SK-N-SH treated with all-trans-retinoic acid at 6 μM for 48 hours (cell line): ENCODE measurements around the gene MAML2.

Experiments used
- ARNTL ChIP-seq: fragments of 450-650 bp; formaldehyde crosslinking; IDR thresholded peaks from 2 replicates; pipeline ENCODE4 v1.5.0; 2020; ENCODE audit warnings: low read depth, mild to moderate bottlenecking, moderate library complexity, borderline replicate concordance
- CREB5 ChIP-seq: fragments of 250-450 bp; sonication (Bioruptor Pico); IDR thresholded peaks from 2 replicates; pipeline ENCODE4 v1.5.1; 2020; ENCODE audit warnings: low read depth, mild to moderate bottlenecking, moderate library complexity
- CSDC2 ChIP-seq: fragments of 250-450 bp; sonication (Bioruptor Pico); IDR thresholded peaks from 2 replicates; pipeline ENCODE4 v1.5.0; 2020; ENCODE audit warnings: mild to moderate bottlenecking, moderate library complexity
- CSRNP3 ChIP-seq: fragments of 250-450 bp; sonication (Bioruptor Pico); IDR thresholded peaks from 2 replicates; pipeline ENCODE4 v1.5.1; 2021; ENCODE audit warnings: mild to moderate bottlenecking, moderate library complexity
- PATZ1 ChIP-seq: fragments of 250-450 bp; sonication (Bioruptor Pico); IDR thresholded peaks from 2 replicates; pipeline ENCODE4 v1.8.0; 2020; ENCODE audit warnings: mild to moderate bottlenecking, moderate library complexity, borderline replicate concordance
- PPARA ChIP-seq: fragments of 250-450 bp; sonication (Bioruptor Pico); IDR thresholded peaks from 2 replicates; pipeline ENCODE4 v1.5.0; 2020; ENCODE audit warnings: mild to moderate bottlenecking, borderline replicate concordance
- TCF4 ChIP-seq: fragments of 250-450 bp; sonication (Bioruptor Pico); IDR thresholded peaks from 2 replicates; pipeline ENCODE4 v1.8.0; 2021; ENCODE audit warnings: mild to moderate bottlenecking, moderate library complexity, borderline replicate concordance
- TOX ChIP-seq: fragments of 250-450 bp; sonication (Bioruptor Pico); IDR thresholded peaks from 2 replicates; pipeline ENCODE4 v1.8.0; 2021; ENCODE audit warnings: mild to moderate bottlenecking, moderate library complexity, borderline replicate concordance
- ZFP3 ChIP-seq: fragments of 250-450 bp; sonication (Bioruptor Pico); IDR thresholded peaks from 2 replicates; pipeline ENCODE4 v1.5.0; 2020; ENCODE audit warnings: mild to moderate bottlenecking, moderate library complexity
- ZFP30 ChIP-seq: fragments of 450-650 bp; formaldehyde crosslinking; IDR thresholded peaks from 2 replicates; pipeline ENCODE4 v1.5.0; 2022; ENCODE audit warnings: mild to moderate bottlenecking, moderate library complexity
- ZNF565 ChIP-seq: fragments of 450-650 bp; formaldehyde crosslinking; conservative IDR thresholded peaks from 2 replicates; pipeline ENCODE4 v1.5.0; 2020; ENCODE audit warnings: low read depth, mild to moderate bottlenecking, moderate library complexity

GRCh38 chr11:96265220-96265737 is 77.7 kb downstream of the MAML2 start:
- TF ChIP-seq CREB5 (CRISPR knock-in tag) (no peak), ZFP3 (CRISPR knock-in tag) (no peak), ZFP30 (CRISPR knock-in tag) (no peak), ARNTL (CRISPR knock-in tag) (no peak), CSDC2 (no peak), TOX (CRISPR knock-in tag) (no peak), PPARA (CRISPR knock-in tag) (no peak), CSRNP3 (CRISPR knock-in tag) (no peak), PATZ1 (no peak), ZNF565 (CRISPR knock-in tag) (no peak), TCF4 (CRISPR knock-in tag) (no peak)
